GM12878 (cell line): ENCODE results near the gene SLC12A3. TPM values are rescaled to one million over a fixed set of nuclear protein-coding genes. Genes with fewer than 3 reads are reported as not detected.

Experiments used
- ATAC-seq: fragments of 200-7000 bp; cut with Tn5 transposase; 3 replicates; pipeline ENCODE4 v1.9.1; 2020; ENCODE audit warnings: mild to moderate bottlenecking, moderate library complexity
- BruUV-seq: library from RNA; stranded (reverse); fragments of 400-500 nt; replicated peaks from 2 replicates; lab custom pipeline; 2021; lab: Mats Ljungman, UMichigan
- CTCF ChIA-PET: fragments of 300-600 bp; sonication (Branson Sonifier 250); formaldehyde crosslinking; extraction: SDS; loops from one replicate; lab custom pipeline; 2021; ENCODE audit warnings: inconsistent platforms; lab: Yijun Ruan, JAX
- POLR2A ChIA-PET: fragments of 350-600 bp; formaldehyde crosslinking; extraction: SDS; loops from one replicate; lab custom pipeline; 2021; ENCODE audit warnings: inconsistent platforms; lab: Charles Lee
- RAD21 ChIA-PET: fragments of 300-600 bp; sonication (Branson Sonifier 250); formaldehyde crosslinking; loops from one replicate; lab custom pipeline; 2023; ENCODE audit warnings: antibody characterized with exemption; ENCODE audit not compliant: unreplicated experiment; lab: Charles Lee
- SMC1A ChIA-PET: fragments of 300-600 bp; sonication (Branson Sonifier 250); formaldehyde crosslinking; loops from one replicate; lab custom pipeline; 2023; ENCODE audit not compliant: unreplicated experiment, uncharacterized antibody; lab: Charles Lee
- DNase-seq: peaks from one replicate; pipeline ENCODE4 v3.0.0-alpha.2; 2011; ENCODE audit warnings: low read depth, low spot score
- FAIRE-seq: peaks from 3 replicates; lab custom pipeline; 2011; peaks lifted over from hg19 to GRCh38; lab: Jason Lieb, UNC
- H2AFZ ChIP-seq: 2 replicates; pipeline ENCODE4 v1.6.0; 2011; ENCODE audit warnings: low read depth, low read length, control low read depth; ENCODE audit not compliant: control insufficient read depth
- H3K27ac ChIP-seq: 2 replicates; pipeline ENCODE4 v1.5.1; 2011; ENCODE audit warnings: control low read depth; ENCODE audit not compliant: control insufficient read depth, insufficient read depth
- H3K27me3 ChIP-seq, 2 experiments: replicated peaks in 1 of 2; 2 replicates each; pipeline versions ENCODE4 v1.6.0 to v1.6.1; 2011; ENCODE audit warnings: low read length in 1 of 2; ENCODE audit not compliant: control insufficient read depth in 2 of 2, insufficient read depth in 2 of 2
- H3K36me3 ChIP-seq, 2 experiments: 2 replicates each; pipeline ENCODE4 v1.5.1; 2011; ENCODE audit warnings: low read length in 1 of 2; ENCODE audit not compliant: control insufficient read depth in 2 of 2, insufficient read depth in 2 of 2
- H3K4me1 ChIP-seq: 2 replicates; pipeline ENCODE4 v1.6.1; 2011; ENCODE audit warnings: mild to moderate bottlenecking, low read length, moderate library complexity, mixed read lengths; ENCODE audit not compliant: control insufficient read depth, insufficient read depth
- H3K4me2 ChIP-seq: 2 replicates; pipeline ENCODE4 v1.6.0; 2011; ENCODE audit warnings: control low read depth; ENCODE audit not compliant: control insufficient read depth, insufficient read depth
- H3K4me3 ChIP-seq: fragments of 200-600 bp; sonication (generic); 2 replicates; pipeline ENCODE4 v1.5.1; 2016
- H3K79me2 ChIP-seq: 2 replicates; pipeline ENCODE4 v1.6.0; 2011; ENCODE audit warnings: low read length; ENCODE audit not compliant: control insufficient read depth, insufficient read depth
- H3K9ac ChIP-seq: 2 replicates; pipeline ENCODE4 v1.8.0; 2011; ENCODE audit warnings: low read length, control low read depth, mixed read lengths; ENCODE audit not compliant: control insufficient read depth, insufficient read depth
- H3K9me3 ChIP-seq: replicated peaks from 3 replicates; pipeline ENCODE4 v1.5.1; 2011; ENCODE audit warnings: mild to moderate bottlenecking, low read length; ENCODE audit not compliant: control insufficient read depth, insufficient read depth
- H4K20me1 ChIP-seq: 2 replicates; pipeline ENCODE4 v1.6.0; 2011; ENCODE audit not compliant: control insufficient read depth, insufficient read depth
- CBX3 ChIP-seq: fragments of 200-600 bp; sonication (generic); IDR thresholded peaks from 2 replicates; pipeline ENCODE4 v1.6.1; 2016; ENCODE audit warnings: low read depth, borderline replicate concordance
- CHD1 ChIP-seq: IDR thresholded peaks from 2 replicates; pipeline ENCODE4 v1.6.1; 2012; ENCODE audit warnings: low read depth, low read length, improper control_type of control experiment
- GABPA ChIP-seq: IDR thresholded peaks from 2 replicates; pipeline ENCODE4 v1.6.1; 2014; ENCODE audit warnings: antibody characterized with exemption, low read depth, mild to moderate bottlenecking, inconsistent platforms
- MEF2A ChIP-seq: IDR thresholded peaks from 2 replicates; pipeline ENCODE4 v1.6.1; 2011; ENCODE audit warnings: low read depth, mild to moderate bottlenecking, low read length, moderate library complexity; ENCODE audit not compliant: insufficient read depth
- MTA3 ChIP-seq: IDR thresholded peaks from 2 replicates; pipeline ENCODE4 v1.6.1; 2012; ENCODE audit warnings: low read length, inconsistent platforms, borderline replicate concordance
- NR2C2 ChIP-seq: IDR thresholded peaks from 2 replicates; pipeline ENCODE4 v1.6.1; 2011; ENCODE audit warnings: borderline replicate concordance, low read depth; ENCODE audit not compliant: control insufficient read depth, insufficient read length
- PKNOX1 ChIP-seq: fragments of 450-650 bp; IDR thresholded peaks from 2 replicates; pipeline ENCODE4 v1.6.1; 2016; ENCODE audit warnings: mild to moderate bottlenecking
- PRDM15 ChIP-seq: fragments of 450-650 bp; formaldehyde crosslinking; IDR thresholded peaks from 2 replicates; pipeline ENCODE4 v1.4.0; 2020; ENCODE audit warnings: mild to moderate bottlenecking, moderate library complexity
- SIX5 ChIP-seq: IDR thresholded peaks from 2 replicates; pipeline ENCODE4 v1.6.1; 2011; ENCODE audit warnings: mild to moderate bottlenecking, low read depth, low read length, moderate library complexity; ENCODE audit not compliant: severe bottlenecking
- SMC3 ChIP-seq: IDR thresholded peaks from 2 replicates; pipeline ENCODE4 v1.6.1; 2011; ENCODE audit warnings: low read length, improper control_type of control experiment, borderline replicate concordance
- TCF12 ChIP-seq: IDR thresholded peaks from 2 replicates; pipeline ENCODE4 v1.6.1; 2011; ENCODE audit warnings: low read depth, mild to moderate bottlenecking, low read length
- ZBTB40 ChIP-seq: fragments of 450-650 bp; IDR thresholded peaks from 2 replicates; pipeline ENCODE4 v1.6.1; 2016; ENCODE audit warnings: mild to moderate bottlenecking, moderate library complexity, borderline replicate concordance
- ZNF217 ChIP-seq: fragments of 450-650 bp; IDR thresholded peaks from 2 replicates; pipeline ENCODE4 v1.6.1; 2017; ENCODE audit warnings: antibody characterized with exemption, mild to moderate bottlenecking
- ZNF622 ChIP-seq: fragments of 450-650 bp; IDR thresholded peaks from 2 replicates; pipeline ENCODE4 v1.6.1; 2017; ENCODE audit warnings: mild to moderate bottlenecking, inconsistent platforms
- WGBS: methylation state at CpG from one replicate; pipeline ENCODE4 v1.1.6; 2016; ENCODE audit warnings: low lambda C conversion rate; ENCODE audit not compliant: insufficient replicate concordance, insufficient coverage; ENCODE audit errors: missing lambda C conversion rate; 5-methylcytosine and 5-hydroxymethylcytosine counted together
- in situ Hi-C: fragments of 300-500 bp; cut with MboI; formaldehyde crosslinking; loops from 9 replicates; pipeline ENCODE4 v1.14.3; 2018; ENCODE audit warnings: mixed read lengths
- intact Hi-C: fragments of 100-400 bp; cut with micrococcal nuclease; formaldehyde crosslinking; loops from one replicate; pipeline ENCODE4 v1.14.2; 2022; ENCODE audit not compliant: unreplicated experiment
- polyA plus RNA-seq, 11 experiments: library from polyadenylated mRNA; depleted of rRNA in 4 of 11; unstranded in 6 of 11; stranded (reverse) in 5 of 11; fragments of >200 nt; fragmentation: Nextera tagmentation in 4 of 11; fragmentation: Illumina TruSeq in 1 of 11; extraction: Ambion mirVana in 4 of 11; extraction: Trizol in 1 of 11; gene quantifications; 1 replicate in 1 of 11; 2 replicates in 10 of 11; pipeline versions ENCODE4 v1.2.1 to v1.2.3, GENCODE V29; 2011 to 2016; ENCODE audit warnings: inconsistent platforms in 2 of 11, missing spikeins in 2 of 11, low read depth in 1 of 11
- total RNA-seq, 4 experiments: library from RNA; depleted of rRNA in 3 of 4; stranded (reverse); fragments of >200 nt in 3 of 4; fragmentation: Illumina TruSeq in 1 of 4; extraction: Trizol in 1 of 4; gene quantifications; 2 replicates each; pipeline versions ENCODE4 v1.2.1 to v1.2.3, GENCODE V29; 2013 to 2021

The SLC12A3 gene
- total and polyA plus RNA-seq, 10 of the 15 experiments (the other 5 are each of a cell fraction or from before 2014, with no cell fraction given), result 0.05 to 6.3 (median 3.1) TPM

- no peak overlapping the region for H3K9ac ChIP-seq
- H3K36me3 ChIP-seq, result peaks cover 3 to 7% of the 10 kb centered on the region in 2 experiments; a peak in 2 of 4 replicates
- TF ChIP-seq MEF2A (no peak), PRDM15 (CRISPR knock-in tag) (no peak), PKNOX1 (no peak), TCF12 (no peak), NR2C2 (no peak), ZNF622 (no peak), SMC3 (no peak), CBX3 (no peak), GABPA (no peak), CHD1 (no peak), ZNF217 (no peak), MTA3 (no peak), ZBTB40 (no peak), SIX5 (no peak)
- TF ChIP-seq, all 136 proteins: peak for 0
- Histone ChIP-seq H3K4me3 (no peak overlapping the region), H3K79me2 (no peaks in the 10 kb centered on the region), H2AFZ (no peak overlapping the region), H3K27ac (no peak overlapping the region), H3K4me1 (no peaks in the 10 kb centered on the region), H3K9me3 (no peaks in the 10 kb centered on the region), H3K27me3 (no peaks in the 10 kb centered on the region), H3K4me2 (no peak overlapping the region), H4K20me1 (no peaks in the 10 kb centered on the region)
- SMC1A ChIA-PET, result interaction anchor here (0.8 to 1.1 kb wide), 2 partner anchors 12 to 48 kb away, joined by 3 read pairs; no protein-coding TSS in a partner anchor
- FAIRE-seq (no peak), DNase-seq (no peak), ATAC-seq (no peak)
- RAD21 ChIA-PET, result no interaction called here
- no TSS peak for BruUV-seq
- WGBS, result 98% methylated on average over 10 of the region's 10 CpGs
- CTCF ChIA-PET, result no interaction called here
- intact Hi-C loops (no loop called here), in situ Hi-C loops (no loop called here)
- POLR2A ChIA-PET, result no interaction called here
These were observed 23.3 kb upstream of the SLC12A3 start for GRCh38 chr16:56841659-56842058.
